Astrocyte of the spinal cord (primary cell): ENCODE measurements around the gene SHOC2.

Experiments
- DNase-seq: peaks from one replicate; pipeline ENCODE4 v3.0.0; 2011; ENCODE audit warnings: low read depth, low spot score
- H3K4me3 ChIP-seq: 2 replicates; pipeline ENCODE4 v1.5.1; 2011; ENCODE audit warnings: low read depth, mild to moderate bottlenecking, low read length, moderate library complexity
- CTCF ChIP-seq: IDR thresholded peaks from 2 replicates; pipeline ENCODE4 v1.5.1; 2012; ENCODE audit warnings: low read depth, mild to moderate bottlenecking, low read length, inconsistent platforms
- in situ Hi-C: cut with HindIII; loops from 2 replicates; pipeline ENCODE4 v1.10.0; 2017; ENCODE audit warnings: low sequenced_read_pairs

Gene SHOC2

GRCh38 chr10:110885932-110886674, 33.3 kb upstream of the SHOC2 start:
- no peak overlapping the region for H3K4me3 ChIP-seq
- no peak for DNase-seq
- in situ Hi-C loops, result no loop called here
- TF ChIP-seq CTCF, result no peak

GRCh38 chr10:110887560-110887959, 31.8 kb upstream of the SHOC2 start:
- no peak for TF ChIP-seq CTCF
- no peak overlapping the region for H3K4me3 ChIP-seq
- in situ Hi-C loops, result no loop called here
- no peak for DNase-seq

GRCh38 chr10:110892602-110893288, 26.7 kb upstream of the SHOC2 start:
- in situ Hi-C loops, result no loop called here
- DNase-seq, result no peak
- no peak for TF ChIP-seq CTCF
- H3K4me3 ChIP-seq, result no peak overlapping the region

DNA sequence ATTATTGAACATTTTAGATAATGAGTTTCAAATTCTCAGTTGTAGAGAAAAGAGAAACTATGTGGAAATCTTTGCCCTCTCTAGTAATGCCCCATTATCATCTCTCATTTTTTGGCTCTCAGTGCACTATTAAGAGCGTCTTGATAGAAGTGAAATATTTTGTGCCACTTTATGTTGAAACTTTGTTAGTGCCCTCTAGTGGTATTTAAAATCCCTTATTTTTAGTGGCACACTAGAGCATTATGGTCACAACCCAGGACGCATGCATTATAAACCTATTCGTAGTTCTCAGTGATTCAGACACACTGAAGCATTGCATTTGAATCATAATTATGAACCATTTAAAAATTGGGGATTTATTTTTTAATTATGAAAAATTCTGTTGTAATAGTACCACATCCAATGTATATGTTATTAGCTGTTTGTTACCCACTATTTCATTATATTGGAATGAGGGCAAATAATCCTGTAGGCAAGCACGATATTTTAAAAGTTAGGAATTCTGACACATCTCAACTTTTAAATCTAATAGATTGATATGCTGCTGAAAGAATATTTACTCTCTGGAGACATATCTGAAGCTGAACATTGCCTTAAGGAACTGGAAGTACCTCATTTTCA, 25.7 kb upstream of the SHOC2 start:
- TF ChIP-seq CTCF, result peak; percentile 31
- H3K4me3 ChIP-seq, result no peak overlapping the region
- in situ Hi-C loops, result no loop called here
- DNase-seq, result peak; percentile 60

DNA sequence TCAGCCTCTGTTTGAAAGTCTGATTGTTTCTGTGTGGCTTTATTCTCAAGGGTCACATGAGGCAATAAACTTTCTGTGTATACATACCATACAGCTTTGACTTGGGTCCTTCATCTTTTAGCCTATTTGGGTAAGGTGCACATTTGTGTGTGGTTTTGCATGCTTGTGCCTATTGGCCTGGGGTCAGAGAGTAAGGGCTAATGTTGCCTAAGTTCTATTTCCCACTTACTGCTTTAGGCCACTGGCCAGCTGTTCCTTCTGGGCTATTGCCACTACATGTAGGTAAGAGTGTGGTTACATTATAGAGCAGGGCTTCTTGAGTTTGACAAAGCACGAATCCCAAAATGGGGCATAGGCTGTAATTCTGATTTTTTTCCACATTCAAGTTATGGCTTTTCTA, 22.2 kb upstream of the SHOC2 start:
- DNase-seq, result no peak
- no peak overlapping the region for H3K4me3 ChIP-seq
- in situ Hi-C loops, result no loop called here
- TF ChIP-seq CTCF, result no peak

GRCh38 chr10:110898391-110898790, 21.0 kb upstream of the SHOC2 start:
- TF ChIP-seq CTCF, result no peak
- no peak overlapping the region for H3K4me3 ChIP-seq
- DNase-seq, result peak; percentile 23
- in situ Hi-C loops, result no loop called here
